NCI-H748 (cell line): ENCODE results near the gene TRPV4.

Source experiments
- DNase-seq: peaks from one replicate; lab custom pipeline; 2025; ENCODE audit not compliant: unreplicated experiment; lab: John Stamatoyannopoulos, UW

Gene TRPV4

DNA sequence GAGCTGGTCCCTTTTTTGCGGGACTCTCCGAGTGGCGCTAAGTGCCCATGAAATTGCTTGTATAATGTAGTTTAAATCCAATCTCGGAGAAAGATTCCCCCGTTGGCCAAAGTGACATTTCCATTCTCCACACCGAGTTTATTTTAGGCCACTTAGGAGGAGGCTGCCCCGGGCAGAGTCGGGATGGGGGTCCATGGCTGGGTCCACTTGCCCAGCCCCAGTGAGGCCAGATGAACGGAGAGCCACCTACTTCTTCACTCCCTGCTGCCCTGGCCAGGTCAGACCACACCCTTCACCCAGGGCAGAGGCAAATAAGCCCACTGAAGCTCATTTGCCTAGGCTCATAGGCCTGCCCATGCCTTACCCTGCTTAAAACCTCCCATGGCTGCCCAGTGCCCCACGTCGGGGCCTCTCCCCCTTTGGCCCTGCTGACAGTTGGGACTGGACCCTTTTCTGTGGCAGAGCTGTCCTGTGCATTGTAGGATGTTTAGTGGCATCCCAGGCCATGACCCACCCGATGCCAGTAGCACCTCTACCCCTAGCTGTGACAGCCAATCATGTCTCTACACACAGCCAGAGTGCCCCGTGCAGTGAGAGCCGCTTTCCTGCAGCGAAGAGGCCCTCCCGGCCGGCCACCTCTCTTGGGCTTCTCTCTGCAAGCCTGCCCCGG, 68.3 kb downstream of the TRPV4 start:
- DNase-seq, result no peak

DNA sequence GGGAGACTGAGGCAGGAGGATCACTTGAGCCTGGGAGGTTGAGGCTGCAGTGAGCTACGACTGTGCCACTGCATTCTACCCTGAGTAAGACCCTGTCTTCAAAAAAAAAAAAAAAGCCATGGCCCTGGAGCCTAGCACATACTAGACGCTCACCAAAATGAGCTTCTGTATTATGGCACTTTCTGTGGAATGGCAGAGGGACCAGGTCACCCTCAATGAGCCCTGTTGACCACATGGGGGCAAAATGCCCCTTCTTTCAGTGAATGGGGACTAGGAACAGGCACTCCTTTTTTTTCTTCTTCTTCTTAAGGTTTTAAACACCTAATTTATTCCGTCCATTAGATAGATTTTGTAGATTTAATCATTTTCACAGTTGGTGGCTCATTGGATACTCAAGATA, 69.1 kb downstream of the TRPV4 start:
- DNase-seq, result no peak

DNA sequence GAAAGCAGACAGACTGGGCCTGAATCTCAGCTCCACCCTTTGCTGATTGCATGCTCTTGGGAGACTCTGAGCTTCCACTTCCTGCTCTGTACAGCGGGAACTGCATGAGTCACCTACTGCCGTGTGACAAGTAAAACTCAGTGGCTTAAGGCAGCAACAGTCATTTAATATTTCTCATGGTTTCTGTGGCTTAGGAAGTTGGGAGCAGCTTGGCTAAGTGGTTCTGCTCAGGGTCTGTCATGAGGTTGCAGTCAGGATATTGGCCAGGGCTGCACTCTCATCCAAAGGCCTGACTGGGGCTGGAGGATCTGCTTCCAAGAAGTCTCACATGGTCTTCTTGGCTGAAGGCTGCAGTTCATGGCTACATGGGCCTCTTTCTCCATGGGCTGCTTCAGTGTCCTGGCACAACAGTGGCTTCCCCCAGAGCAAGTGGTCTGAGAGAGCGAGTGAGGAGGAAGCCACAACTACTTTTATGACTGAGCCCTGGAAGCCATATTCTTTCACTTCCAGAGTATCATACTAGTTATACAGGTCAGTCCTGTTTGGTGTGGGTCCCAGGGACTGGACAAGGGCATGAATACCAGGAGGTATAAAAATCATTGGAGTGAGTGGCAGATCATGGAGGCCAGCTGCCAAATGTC, 69.9 kb downstream of the TRPV4 start:
- DNase-seq, result no peak

DNA sequence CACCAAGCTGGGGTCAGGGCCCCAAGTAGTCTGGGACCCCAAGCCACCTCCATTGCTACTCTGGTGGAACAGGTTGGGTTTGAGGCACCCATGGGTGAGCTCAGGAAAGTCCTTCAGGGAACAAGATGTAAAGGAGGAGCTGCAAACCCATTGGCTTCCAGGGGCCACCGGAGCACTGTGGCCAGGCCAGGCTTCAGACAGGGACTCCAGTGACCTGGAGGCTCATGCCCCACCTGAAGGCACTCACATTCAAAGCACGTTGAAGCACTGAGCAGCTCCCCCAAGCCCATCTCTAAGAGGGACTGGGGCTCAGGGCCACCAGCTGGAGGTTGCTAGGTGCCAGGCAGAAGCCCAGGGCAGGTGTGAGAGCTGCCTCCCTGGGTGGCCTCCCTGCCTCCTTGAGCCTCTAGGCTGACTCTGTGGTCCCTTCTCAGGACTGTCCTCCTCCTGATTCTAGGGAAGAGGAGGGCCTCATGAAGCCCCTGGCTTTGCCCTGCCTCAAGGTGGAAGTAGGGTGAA, 70.5 kb downstream of the TRPV4 start:
- no peak for DNase-seq

DNA sequence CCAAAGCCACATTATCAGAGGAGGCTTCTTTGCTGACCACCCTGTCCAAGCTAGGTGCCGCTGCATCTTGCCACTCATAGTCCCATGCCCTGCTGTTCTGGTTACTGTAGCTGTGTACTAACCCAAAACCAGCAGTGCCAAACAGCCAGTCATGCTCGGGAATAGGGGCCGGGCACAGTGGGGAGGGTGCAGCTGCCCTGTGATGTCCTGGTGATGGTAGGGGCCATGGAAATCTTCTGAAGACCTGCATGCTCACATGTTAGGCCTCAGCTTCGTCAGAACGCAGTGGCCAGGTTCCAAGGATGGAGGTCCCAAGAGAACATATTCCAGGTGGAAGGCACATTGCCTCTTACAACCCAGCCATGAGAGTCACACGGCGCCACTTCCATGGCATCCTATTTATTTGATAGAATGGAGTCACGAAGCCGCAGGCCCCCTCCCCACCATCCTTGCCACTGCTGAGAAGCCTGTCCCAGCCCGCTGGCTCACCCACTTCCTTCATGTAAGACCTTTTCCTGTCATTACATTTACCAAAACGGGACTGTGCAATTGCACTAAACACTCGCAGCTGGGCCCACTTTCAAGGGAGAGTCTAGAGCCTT, 71.0 kb downstream of the TRPV4 start:
- no peak for DNase-seq

DNA sequence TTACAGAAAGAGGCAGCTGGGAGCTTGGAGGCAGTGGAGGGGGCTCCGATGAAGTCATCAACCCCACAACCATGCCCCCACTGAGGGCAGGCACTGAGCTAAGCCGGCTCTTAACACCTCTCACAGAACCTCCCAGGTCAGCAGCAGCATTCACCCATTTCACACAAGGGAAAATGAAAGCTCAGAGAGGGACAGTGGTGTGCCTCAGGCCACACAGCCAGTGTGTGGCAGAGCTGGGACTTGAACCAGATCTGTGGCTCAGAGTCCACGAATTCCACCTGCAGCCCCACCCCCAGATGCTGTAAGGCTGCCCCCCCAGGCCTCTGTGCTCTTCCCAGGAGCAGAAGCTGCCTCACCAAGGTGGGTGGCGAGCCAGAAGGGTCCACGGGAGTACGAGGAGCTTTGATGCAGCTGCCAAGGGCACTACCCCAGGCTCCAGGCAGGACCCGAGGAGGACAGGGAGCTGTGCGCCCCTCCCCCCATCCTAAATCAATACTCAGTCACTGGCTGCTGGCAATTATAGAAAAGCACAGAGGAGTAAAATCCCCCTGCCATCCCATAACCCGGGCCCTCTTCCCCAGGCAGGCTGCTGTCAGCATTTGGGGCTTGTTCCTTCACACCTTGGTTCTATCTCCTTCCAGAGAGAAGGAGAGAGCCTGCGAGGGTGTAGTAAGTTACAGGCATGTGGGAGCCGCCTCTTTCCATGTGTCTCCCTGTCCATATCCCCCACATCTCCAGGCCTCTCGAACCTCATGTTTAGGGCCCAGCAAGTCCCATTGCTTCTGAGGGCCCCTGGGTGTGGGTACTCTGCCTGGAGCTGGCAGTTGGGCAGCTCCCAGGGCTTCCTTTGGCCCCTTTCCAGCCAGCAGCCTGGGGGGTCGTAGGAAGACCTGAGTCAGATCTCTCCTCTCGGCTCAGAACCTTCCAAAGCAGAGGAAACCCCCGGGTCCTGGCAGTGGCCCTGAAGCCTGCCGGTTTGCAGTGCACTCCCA, 72.0 kb downstream of the TRPV4 start:
- DNase-seq, result no peak

DNA sequence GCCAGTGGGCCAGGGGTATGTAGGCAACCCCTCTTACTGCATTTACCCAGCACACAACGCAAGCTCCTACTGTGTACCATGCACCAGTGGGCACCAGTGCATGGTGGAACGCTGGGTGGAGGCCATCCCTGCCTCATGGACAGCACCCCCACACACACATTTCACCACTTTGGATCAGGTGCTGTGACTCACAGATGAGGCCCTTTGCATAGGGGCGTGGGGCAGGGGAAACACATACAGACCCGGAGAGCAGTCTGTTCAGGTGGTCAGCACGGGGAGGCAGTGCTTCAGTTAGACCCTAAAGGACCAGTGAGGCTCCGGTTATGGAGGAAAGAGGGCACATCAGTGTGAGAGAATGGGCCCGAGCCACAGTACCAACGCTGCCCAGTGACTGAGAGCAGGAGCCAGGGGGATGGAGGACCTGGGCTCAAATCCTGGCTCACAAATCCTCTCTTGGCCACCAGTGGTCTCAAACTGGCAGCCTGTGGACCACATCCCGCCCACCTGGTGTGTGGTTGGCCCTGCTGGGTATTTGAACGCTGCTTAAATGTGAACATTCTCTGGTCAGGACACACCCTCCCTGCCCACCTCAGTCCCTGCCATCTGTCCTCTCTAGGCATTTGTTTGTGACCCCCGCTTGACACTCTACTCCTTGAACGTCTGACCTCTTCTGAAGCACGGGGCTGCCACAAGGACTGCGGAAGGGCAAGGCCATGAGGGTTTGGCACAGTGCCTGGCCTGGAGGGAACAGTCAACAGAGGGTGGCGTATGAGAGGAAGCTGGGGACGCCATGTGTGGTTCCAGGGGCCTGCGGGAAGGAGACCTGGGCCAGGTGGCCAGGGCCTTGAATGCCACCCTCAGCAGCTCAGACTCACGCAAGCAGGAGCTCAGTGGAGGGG, 72.9 kb downstream of the TRPV4 start:
- DNase-seq, result no peak

DNA sequence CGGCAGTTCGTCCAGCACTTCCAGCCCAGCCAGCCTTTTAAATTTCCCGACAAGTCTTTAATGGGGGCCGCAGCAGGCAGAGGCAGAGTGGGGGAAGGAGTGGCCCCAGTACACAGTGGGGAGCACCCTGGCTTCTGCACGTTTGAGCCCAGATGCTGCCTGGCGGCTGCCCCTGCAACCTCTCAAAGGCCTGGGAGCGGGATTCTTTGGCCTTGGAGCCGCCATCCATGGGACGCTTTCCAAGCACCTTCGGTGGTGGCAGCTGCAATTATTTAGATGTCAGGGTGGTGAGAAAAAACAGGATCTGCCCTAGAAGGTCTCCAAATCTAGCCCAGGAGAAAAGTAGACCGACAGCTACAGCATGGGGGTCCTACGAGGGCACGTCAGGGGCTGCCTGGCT, 73.6 kb downstream of the TRPV4 start:
- DNase-seq, result no peak

DNA sequence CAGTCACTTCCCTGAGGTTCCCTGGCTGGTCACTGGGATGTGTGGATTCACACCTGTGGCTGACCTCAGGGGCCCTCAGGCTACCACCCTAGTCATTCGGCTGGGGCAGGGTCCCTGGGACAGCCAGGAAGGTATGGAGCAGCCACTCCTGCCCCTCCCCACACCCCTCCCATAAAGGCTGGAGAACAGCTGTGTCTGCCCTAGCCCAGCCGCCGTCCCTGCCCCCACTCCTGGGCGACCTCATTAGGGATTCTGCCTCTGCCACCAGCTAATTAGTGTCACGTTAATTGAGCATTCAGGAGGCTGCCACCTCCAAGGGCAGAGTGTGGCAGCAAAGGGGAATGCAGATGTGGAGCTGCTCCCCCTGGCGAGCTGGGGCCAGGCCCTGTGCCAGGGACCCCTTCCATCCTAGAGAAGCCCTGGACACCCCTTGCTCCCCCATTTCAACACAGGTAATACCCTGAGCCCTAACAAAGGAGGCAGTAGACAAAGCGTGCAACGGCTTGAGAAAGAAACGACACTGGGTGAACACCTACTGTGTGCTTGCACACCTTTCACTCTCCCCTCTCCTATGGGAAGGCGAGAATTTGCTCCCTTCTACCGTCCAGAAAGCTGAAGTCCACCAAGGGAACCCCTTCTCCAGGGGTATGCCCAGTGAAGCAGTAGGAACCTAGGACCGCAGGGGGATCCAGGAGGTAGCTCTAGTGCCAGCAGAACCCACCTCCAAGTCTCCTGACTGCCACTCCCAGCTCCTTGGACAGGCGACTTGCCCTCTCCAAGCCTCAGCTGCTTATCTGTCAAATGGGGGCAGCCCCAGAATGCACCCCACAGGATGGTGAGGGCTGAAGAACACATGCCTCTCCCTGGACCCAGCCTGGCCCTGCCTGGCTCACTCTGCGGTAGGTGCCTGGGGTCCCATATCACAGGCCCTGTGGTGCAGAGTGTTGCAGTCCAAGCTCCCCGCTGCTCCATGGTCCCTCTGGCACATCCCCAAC, 74.5 kb downstream of the TRPV4 start:
- DNase-seq, result no peak

DNA sequence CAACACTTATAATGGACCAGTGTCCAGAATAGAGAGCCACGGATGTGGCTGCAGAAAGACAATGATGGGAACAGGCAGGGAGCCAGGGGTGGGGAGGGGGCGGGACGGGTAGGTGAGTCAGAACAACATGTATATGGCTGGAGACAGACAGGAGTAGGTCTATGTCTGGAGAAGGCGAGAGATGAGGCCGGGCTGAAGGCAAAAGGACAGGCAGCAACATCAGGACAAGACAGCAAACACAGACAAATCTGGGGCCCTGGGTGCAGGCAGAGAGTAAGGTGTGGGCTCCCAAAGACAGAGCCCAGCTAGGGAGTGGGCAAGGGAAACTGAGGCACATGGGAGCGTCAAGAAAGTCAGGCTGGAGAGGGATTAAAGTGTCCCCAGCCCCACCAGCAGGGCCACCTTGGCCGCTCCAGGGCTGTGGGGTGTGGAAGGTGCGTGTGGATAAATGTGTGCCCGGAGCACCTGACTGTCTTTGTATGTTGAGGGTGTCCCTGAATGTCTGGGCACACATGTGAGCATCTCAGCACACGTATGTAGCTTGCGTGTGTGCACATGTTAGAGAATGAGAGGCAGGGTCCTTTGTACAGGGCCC, 75.4 kb downstream of the TRPV4 start:
- no peak for DNase-seq

DNA sequence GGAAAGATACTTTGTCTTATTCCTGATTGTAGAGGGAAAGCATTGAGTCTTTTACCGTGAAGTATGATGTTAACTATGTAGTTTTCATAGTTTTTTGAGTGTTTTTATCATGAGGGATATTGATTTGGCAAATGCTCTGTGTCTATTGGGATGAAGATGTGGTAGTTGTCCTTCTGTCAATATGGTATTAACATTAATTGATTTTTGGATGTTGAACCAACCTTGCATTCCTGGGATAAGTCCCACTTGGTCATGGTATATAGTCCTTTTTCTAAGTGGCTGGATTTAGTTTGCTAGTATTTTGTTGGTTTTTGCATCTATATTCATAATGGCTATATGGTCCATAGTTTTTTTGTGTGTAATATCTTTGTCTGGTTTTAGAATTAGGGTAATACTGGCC, 76.7 kb downstream of the TRPV4 start:
- DNase-seq, result no peak

DNA sequence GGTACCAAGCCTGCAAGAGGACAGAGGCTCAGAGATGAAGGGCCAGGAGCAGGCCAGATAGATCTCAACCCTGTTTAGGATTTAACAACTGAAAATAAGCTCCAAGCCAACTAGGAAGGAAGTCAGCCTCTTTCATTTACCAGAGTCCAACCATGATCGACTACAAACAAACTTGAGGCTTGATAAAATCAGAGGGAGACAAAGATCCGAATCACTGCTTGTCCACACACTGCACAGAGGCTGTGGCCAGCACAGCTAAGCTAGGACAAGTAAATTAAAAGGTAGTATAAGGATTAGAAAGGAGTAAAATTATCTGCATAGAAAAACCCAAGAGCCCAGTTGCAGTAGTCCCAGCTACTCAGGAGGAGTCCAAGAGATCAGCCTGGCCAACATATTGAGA, 79.2 kb downstream of the TRPV4 start:
- DNase-seq, result no peak

DNA sequence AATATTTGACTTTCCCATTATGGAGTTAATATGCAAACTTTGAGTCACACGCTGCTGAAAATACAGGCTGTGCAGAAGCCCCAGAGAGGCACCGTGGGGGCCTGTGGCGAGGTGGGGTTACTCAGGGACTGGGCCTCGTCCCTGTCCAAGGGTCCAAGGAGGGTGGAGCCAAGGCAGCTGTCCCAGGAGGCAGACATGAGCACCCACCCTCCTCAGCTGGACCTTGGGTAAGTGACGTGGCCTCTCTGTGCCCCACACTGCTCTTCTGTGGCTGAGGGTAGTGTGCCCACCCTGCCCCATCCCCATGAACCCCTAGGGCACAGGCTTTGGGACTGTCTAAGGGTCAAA, 80.2 kb downstream of the TRPV4 start:
- DNase-seq, result no peak

DNA sequence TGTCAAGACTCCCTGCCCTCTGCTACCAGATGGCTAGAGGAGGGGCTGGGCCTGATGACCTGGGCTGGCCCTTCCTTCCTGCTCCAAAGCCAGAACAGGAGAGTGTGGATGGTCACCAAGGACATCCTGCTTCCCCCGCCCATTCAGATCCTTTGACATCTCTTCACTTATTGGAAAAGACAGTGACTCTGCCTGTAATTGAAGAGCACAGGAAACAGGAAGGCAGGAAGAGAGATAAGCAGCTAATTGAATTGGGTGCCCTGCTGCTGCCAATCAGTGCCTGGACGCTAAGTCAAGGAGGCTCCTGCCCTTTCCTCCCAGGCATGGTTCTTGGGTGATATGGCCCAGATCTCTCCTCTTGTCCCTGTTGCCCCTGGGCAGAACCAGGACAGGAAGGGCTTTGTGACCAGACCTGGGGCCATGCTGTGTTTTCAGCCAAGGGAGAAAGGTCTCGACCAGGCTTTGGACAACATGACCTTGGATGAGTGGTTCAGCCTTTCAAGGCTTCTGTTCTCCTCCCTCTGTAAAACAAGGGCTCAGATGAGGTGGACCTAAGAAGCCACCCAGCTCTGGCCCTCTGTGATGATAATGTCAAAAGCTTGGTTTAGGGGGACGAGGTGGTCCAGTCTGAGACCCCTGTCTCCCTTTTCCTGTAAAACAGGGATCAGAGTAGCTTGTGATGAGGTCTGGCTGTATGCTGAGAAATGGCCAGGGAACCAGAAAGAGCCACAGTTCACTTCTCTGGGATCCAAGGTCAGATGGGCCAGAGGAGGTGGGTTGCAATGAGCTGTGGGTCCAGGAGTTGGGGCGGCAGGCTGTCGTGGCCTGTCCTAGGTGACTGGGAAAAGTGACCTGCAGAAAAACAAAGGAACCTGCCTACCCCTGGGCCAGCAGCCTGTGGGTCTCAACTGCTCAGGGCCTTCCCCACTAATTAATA, 80.8 kb downstream of the TRPV4 start:
- DNase-seq, result no peak

DNA sequence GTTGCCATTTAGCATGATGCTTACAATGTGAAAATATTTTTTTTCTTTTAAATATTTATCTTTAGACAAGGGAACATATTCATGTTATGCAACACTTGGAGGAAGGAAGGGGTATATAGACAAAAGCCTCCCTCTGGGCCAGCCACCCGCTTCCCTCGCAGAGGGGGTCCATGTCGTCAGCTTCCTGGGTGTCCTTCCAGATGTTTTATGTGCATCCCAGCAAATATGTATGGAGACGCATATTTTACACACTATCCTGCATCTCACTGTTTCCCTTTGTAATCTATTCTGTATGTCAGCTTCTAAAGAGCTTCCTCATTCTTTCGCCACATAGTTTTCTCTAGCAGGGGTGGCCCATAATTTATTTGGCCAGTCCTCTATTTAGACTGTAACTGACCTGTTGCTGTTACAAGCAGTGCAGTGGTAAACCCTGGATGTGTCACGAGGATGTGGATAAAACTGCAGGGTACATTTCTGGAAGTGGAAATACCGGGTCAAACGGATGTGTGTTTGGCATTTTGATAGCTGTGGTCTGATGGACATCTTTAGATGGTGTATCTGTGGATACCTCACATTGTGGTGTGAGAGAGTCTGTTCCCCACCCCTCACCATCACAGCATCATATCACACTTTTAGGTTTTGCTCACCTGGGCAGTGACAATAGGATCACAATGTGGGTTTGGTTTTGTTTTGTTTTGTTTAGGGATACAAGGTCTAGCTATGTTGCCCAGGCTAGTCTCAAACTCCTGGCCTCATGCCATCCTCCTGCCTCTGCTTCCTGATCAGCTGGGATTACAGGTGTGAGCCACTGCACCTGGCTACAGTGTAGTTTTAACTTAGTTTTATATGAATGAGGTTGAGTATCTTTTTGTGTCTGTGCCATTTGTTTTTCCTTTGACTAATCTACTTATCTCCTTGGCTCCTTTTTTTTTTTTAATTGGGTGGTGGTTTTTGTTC, 87.9 kb downstream of the TRPV4 start:
- DNase-seq, result no peak

DNA sequence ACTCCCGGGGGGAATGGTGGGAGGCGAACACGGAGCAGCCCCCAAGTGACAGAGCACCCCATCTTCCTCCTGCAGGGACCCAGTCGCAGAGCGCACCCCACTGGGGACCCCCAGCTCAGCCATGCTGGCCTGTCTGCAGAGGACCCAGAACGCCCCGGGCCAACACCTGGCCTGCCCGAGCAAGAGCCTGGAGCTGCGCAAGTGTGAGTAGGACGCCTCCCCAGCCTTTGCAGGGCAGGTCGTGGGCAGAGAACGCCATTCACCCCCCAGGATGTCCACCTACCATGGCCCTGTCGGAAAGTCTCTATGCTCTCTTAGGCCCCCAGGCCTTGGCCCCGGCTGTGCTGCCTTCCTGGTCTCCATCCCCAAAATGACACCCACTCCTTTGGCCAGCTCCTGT, 89.2 kb downstream of the TRPV4 start:
- no peak for DNase-seq
